ENCODE results near the gene SPAG4.

DNA sequence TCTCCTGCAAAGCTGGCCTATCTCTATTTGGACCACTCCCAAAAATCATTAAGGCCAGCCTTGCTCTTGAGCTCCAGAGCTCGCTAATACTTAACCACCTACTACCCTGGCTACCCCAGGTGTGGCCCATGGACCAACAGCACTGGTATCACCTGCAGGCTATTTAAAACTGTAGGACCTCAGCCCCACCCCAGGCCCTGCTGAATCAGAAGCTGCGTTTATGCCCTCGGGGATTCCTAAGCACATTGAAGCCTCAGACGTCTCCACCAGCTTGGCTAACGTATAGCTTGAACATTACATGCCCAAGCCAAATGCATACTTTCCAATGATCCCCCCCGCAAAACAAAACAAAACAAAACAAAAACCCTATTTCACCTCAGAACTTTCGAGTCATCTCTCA lies 19.7 kb upstream of the SPAG4 start:
- TF ChIP-seq, protein P1, sequence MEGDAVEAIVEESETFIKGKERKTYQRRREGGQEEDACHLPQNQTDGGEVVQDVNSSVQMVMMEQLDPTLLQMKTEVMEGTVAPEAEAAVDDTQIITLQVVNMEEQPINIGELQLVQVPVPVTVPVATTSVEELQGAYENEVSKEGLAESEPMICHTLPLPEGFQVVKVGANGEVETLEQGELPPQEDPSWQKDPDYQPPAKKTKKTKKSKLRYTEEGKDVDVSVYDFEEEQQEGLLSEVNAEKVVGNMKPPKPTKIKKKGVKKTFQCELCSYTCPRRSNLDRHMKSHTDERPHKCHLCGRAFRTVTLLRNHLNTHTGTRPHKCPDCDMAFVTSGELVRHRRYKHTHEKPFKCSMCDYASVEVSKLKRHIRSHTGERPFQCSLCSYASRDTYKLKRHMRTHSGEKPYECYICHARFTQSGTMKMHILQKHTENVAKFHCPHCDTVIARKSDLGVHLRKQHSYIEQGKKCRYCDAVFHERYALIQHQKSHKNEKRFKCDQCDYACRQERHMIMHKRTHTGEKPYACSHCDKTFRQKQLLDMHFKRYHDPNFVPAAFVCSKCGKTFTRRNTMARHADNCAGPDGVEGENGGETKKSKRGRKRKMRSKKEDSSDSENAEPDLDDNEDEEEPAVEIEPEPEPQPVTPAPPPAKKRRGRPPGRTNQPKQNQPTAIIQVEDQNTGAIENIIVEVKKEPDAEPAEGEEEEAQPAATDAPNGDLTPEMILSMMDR (IDR thresholded peaks at IDR 0.05; ENCODE audit: insufficient read depth, low read depth, low read length), result no peak
- TF ChIP-seq EZH2 (IDR thresholded peaks at IDR 0.05; ENCODE audit: insufficient read depth, low read length), result no peak

All from astrocyte (in vitro differentiated cells and primary cell).